HG03095 (cell line): ENCODE measurements around the gene DOCK3.
"Not testable (repeated sequence)": the region's sequence is repeated elsewhere in the genome, so short reads cannot be mapped to it uniquely, and the experiment has no call there.

Experiments
- ATAC-seq: cut with Tn5 transposase; IDR thresholded peaks from one replicate; pipeline ENCODE4 v1.9.1; 2021; ENCODE audit warnings: moderate library complexity; ENCODE audit not compliant: unreplicated experiment

Gene DOCK3

GRCh38 chr3:50790894-50791293 is 116.2 kb downstream of the DOCK3 start:
- not testable (repeated sequence) for ATAC-seq

- ATAC-seq: no peak
Observed at GRCh38 chr3:50792568-50792967, 117.8 kb downstream of the DOCK3 start.

GRCh38 chr3:50803805-50804204 is 129.1 kb downstream of the DOCK3 start:
- not testable (repeated sequence) for ATAC-seq

- ATAC-seq: not testable (repeated sequence)
Observed at GRCh38 chr3:50804376-50804775, 129.6 kb downstream of the DOCK3 start.

- no peak for ATAC-seq
Observed at GRCh38 chr3:50805321-50805720, 130.6 kb downstream of the DOCK3 start.

- ATAC-seq: no peak
Observed at GRCh38 chr3:50806031-50806430, 131.3 kb downstream of the DOCK3 start.

- ATAC-seq: no peak
Observed at GRCh38 chr3:50806806-50807205, 132.1 kb downstream of the DOCK3 start.

GRCh38 chr3:50807266-50807665 is 132.5 kb downstream of the DOCK3 start:
- ATAC-seq: no peak

GRCh38 chr3:50811893-50812292 is 137.2 kb downstream of the DOCK3 start:
- no peak for ATAC-seq

GRCh38 chr3:50815844-50816243 is 141.1 kb downstream of the DOCK3 start:
- ATAC-seq: no peak

GRCh38 chr3:50816894-50817293 is 142.2 kb downstream of the DOCK3 start:
- ATAC-seq: no peak

GRCh38 chr3:50817756-50818529 is 143.2 kb downstream of the DOCK3 start:
- ATAC-seq: no peak

- no peak for ATAC-seq
Observed at GRCh38 chr3:50819882-50820281, 145.2 kb downstream of the DOCK3 start.

GRCh38 chr3:50825841-50826240 is 151.1 kb downstream of the DOCK3 start:
- no peak for ATAC-seq

GRCh38 chr3:50830451-50830850 is 155.7 kb downstream of the DOCK3 start:
- ATAC-seq: no peak

- ATAC-seq: not testable (repeated sequence)
Observed at GRCh38 chr3:50831009-50831408, 156.3 kb downstream of the DOCK3 start.

GRCh38 chr3:50840983-50841489 is 166.3 kb downstream of the DOCK3 start:
- ATAC-seq: no peak

GRCh38 chr3:50848308-50848707 is 173.6 kb downstream of the DOCK3 start:
- no peak for ATAC-seq

- ATAC-seq: no peak
Observed at GRCh38 chr3:50850639-50851511, 176.1 kb downstream of the DOCK3 start.

GRCh38 chr3:50853936-50854335 is 179.2 kb downstream of the DOCK3 start:
- ATAC-seq: no peak

GRCh38 chr3:50862221-50862620 is 187.5 kb downstream of the DOCK3 start:
- ATAC-seq: no peak
